Measurements from ENCODE around the gene FXYD5. TPM values are rescaled to one million over a fixed set of nuclear protein-coding genes. Genes with fewer than 3 reads are reported as not detected.

FXYD5 gene
- total RNA-seq, 1 donor from 2014 or later = 144 TPM

DNA sequence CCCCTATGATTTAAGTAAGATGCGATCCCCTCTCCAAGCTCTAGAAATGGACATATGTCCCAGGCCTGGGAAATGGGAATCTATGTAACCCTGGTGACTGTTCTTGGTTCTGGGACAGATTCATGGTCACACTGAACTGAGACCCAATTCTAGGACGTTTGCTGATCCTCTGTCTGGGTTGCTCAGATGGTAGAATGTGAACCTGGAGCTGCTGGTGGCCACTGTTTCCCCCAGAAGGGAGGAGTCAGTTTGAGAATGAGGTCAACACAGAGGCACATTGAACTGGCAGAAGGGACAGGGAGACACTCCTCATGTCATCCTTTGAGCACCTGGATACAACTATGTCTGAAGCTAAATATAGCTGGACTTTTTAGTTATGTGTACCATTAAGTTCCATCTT is 44.9 kb downstream of the FXYD5 start:
- Histone ChIP-seq H3K27ac (no peak overlapping the region), H3K9me3 (no peaks in the 10 kb centered on the region), H3K4me3 (no peak overlapping the region), H3K36me3 (no peaks in the 10 kb centered on the region), H3K27me3 (no peaks in the 10 kb centered on the region), H3K4me1 (no peaks in the 10 kb centered on the region)
- intact Hi-C loops (cut with DNase I) = no loop called here
- TF ChIP-seq, protein P1, sequence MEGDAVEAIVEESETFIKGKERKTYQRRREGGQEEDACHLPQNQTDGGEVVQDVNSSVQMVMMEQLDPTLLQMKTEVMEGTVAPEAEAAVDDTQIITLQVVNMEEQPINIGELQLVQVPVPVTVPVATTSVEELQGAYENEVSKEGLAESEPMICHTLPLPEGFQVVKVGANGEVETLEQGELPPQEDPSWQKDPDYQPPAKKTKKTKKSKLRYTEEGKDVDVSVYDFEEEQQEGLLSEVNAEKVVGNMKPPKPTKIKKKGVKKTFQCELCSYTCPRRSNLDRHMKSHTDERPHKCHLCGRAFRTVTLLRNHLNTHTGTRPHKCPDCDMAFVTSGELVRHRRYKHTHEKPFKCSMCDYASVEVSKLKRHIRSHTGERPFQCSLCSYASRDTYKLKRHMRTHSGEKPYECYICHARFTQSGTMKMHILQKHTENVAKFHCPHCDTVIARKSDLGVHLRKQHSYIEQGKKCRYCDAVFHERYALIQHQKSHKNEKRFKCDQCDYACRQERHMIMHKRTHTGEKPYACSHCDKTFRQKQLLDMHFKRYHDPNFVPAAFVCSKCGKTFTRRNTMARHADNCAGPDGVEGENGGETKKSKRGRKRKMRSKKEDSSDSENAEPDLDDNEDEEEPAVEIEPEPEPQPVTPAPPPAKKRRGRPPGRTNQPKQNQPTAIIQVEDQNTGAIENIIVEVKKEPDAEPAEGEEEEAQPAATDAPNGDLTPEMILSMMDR (IDR thresholded peaks at IDR 0.05) = no peak
- TF ChIP-seq POLR2A (IDR thresholded peaks at IDR 0.05) = no peak
- TF ChIP-seq POLR2AphosphoS5 (IDR thresholded peaks at IDR 0.05; ENCODE audit: insufficient read depth in 1 of 2, low read depth in 1 of 2) = no peak
- peak in 1 of 2 donors; percentile 70 for DNase-seq (ENCODE audit: extremely low spot score in 2 of 2)

DNA sequence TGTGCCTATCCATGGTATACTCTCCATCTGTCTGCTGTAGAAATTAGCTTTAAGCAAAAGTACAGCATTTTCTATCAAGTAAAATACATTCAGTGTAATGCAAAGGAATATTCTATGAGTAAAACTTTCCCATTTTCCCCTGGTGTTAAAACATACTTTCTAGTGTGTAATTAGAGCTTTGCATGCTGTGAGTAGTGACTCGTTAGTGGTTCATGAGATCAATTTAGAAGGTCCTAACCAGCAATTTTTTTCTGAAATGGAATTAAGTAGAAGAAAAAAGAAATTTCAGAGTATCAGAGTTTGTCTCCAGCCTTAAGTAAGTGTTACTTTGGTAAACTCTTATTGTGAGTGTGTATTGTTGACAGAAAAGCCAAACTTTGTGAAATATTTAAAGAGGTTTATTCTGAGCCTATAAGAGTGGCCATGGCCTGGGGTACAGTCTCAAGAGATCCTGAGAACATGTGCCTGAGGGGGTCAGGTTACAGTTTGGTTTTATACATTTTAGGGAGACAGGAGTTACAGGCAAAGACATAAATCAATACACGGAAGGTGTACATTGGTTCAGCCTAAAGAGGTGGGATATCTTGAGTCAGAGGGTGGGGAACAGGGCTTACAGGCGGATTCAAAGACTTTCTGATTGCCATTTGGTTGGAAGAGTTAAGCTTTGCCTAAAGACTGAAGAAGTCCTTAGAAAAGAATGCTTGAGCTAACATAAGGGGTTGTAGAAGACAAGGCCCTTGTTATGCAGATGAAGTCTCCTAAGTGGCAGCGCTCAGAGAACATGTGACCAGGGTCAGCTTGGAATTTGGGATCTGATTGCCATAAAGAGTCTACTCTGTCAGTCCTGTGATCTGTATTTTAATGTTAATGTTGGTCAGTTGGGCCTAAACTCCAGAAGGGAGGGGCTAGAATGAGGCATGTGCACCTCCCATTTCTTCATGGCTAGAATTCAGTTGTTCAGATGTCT is 48.5 kb downstream of the FXYD5 start:
- Histone ChIP-seq H3K27ac (no peak overlapping the region), H3K9me3 (no peaks in the 10 kb centered on the region), H3K36me3 (no peaks in the 10 kb centered on the region), H3K4me1 (peaks cover 12% of the 10 kb centered on the region), H3K4me3 (no peak overlapping the region), H3K27me3 (no peaks in the 10 kb centered on the region)
- TF ChIP-seq, protein P1 (IDR thresholded peaks at IDR 0.05) = no peak
- intact Hi-C loops (cut with DNase I) = no loop called here
- DNase-seq (ENCODE audit: extremely low spot score in 2 of 2) = peak in 1 of 2 donors; percentile 11

DNA sequence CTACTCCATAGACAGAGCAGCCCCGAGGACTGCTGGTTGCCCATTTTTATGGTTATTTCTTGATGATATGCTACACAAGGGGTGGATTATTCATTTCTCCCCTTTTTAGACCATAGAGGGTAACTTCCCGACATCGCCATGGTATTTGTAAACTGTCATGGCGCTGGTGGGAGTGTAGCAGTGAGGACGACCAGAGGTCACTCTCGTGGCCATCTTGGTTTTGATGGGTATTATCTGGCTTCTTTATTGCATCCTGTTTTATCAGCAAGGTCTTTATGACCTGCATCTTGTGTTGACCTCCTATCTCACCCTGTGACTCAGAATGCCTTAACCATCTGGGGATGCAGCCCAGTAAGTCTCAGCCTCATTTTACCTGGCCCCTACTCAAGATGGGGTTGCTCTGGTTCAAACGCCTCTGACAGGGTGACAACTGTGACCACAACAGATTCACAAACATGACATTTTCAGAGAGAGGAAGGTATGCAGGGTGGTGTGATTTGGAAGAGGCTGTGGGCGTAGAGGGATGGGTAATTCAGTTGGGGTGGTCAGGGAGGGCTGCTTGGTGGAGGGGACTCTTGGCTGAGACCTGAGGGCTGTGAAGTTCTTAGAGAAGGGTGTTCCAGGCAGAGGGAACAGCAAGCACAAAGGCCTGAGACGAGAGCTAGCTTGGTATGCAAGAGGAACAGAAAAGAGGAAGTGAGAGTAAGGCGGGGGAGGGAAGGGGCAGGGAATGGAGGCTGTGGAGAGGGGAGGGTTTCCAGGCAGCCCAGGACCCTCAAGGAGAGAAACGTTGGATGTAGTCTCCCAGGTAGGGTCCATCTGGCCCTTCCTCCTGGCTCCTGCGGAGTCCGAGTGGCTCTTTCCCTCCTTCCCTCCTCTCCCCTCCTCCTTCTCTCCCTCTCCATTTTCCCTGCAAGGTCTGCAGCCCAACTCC is 50.5 kb downstream of the FXYD5 start:
- intact Hi-C loops (cut with DNase I) = no loop called here
- Histone ChIP-seq H3K9me3 (no peaks in the 10 kb centered on the region), H3K4me3 (no peak overlapping the region), H3K27me3 (no peaks in the 10 kb centered on the region), H3K27ac (no peak overlapping the region), H3K36me3 (no peaks in the 10 kb centered on the region), H3K4me1 (peaks cover 12% of the 10 kb centered on the region)
- TF ChIP-seq POLR2AphosphoS5 (IDR thresholded peaks at IDR 0.05; ENCODE audit: insufficient read depth in 1 of 2, low read depth in 1 of 2) (no peak), POLR2A (IDR thresholded peaks at IDR 0.05) (no peak)
- TF ChIP-seq, protein P1 (IDR thresholded peaks at IDR 0.05) = no peak
- peak; percentile 64 to 67 for DNase-seq (ENCODE audit: extremely low spot score in 2 of 2)

DNA sequence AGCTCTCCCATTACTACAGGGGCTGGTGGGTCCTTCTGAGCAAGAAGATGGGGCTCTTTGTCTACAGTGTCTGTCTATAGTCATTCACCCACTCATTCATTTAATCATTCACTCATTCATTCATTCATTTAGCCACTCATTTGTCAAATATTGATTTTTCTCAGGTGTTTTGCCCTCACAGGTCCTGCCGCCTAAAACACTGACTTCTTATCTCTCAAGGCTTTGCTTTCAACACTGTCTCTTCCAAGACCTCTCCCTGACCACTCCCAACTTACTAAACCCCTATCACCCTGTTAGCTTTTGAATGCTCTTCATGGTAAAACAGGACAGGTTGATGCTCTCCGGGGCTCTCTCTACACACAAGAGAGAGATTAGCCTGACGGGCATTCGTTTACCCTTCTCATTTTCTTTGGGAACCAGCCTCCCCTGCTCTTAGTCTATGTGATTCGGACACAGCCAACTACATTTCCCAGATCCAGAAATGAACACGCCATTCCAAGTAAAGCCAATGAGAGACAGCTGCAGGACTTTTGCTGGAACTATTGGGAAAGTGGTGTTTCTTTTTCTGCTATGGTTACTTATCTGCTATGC is 51.3 kb downstream of the FXYD5 start:
- Histone ChIP-seq H3K36me3 (no peaks in the 10 kb centered on the region), H3K27me3 (no peaks in the 10 kb centered on the region), H3K4me1 (peaks cover 12% of the 10 kb centered on the region), H3K27ac (peak overlapping the region; percentile 48), H3K9me3 (no peaks in the 10 kb centered on the region), H3K4me3 (no peak overlapping the region)
- DNase-seq (ENCODE audit: extremely low spot score in 2 of 2) = peak; percentile 25 to 43
- intact Hi-C loops (cut with DNase I) = no loop called here
- TF ChIP-seq POLR2A (IDR thresholded peaks at IDR 0.05) (no peak), POLR2AphosphoS5 (IDR thresholded peaks at IDR 0.05; ENCODE audit: insufficient read depth in 1 of 2, low read depth in 1 of 2) (no peak)
- TF ChIP-seq, protein P1 (IDR thresholded peaks at IDR 0.05) = no peak
